ENCODE data around the gene SEPTIN1.

GRCh38 chr16:30361180-30361579 lies 21.2 kb downstream of the SEPTIN1 start:
- TF ChIP-seq EZH2 (IDR thresholded peaks at IDR 0.05; ENCODE audit: borderline replicate concordance) (no peak), CTCF (IDR thresholded peaks at IDR 0.05; ENCODE audit: poor library complexity) (no peak)
